Parathyroid adenoma (tissue), 2 donors: ENCODE data around the gene PKP2.

Experiments
- H2AFZ ChIP-seq: fragments of 300-600 bp; sonication (generic); one replicate; pipeline ENCODE4 v1.7.0; 2017; ENCODE audit warnings: antibody characterized with exemption, mild to moderate bottlenecking
- H3K27ac ChIP-seq: fragments of 300-600 bp; sonication (generic); one replicate; pipeline ENCODE4 v1.7.0; 2017
- H3K27me3 ChIP-seq: fragments of 300-600 bp; sonication (generic); one replicate; pipeline ENCODE4 v1.7.0; 2017; ENCODE audit warnings: low read length; ENCODE audit not compliant: control insufficient read depth, insufficient read depth
- H3K36me3 ChIP-seq: fragments of 300-600 bp; sonication (generic); one replicate; pipeline ENCODE4 v1.7.0; 2017; ENCODE audit warnings: low read length; ENCODE audit not compliant: control insufficient read depth, insufficient read depth
- H3K4me1 ChIP-seq: fragments of 300-600 bp; sonication (generic); one replicate; pipeline ENCODE4 v1.7.0; 2017; ENCODE audit warnings: control low read depth
- H3K4me2 ChIP-seq: fragments of 300-600 bp; sonication (generic); one replicate; pipeline ENCODE4 v1.7.0; 2017; ENCODE audit warnings: low read length
- H3K4me3 ChIP-seq: fragments of 300-600 bp; sonication (generic); one replicate; pipeline ENCODE4 v1.7.0; 2017; ENCODE audit warnings: low read depth, low read length
- H3K79me2 ChIP-seq: fragments of 300-600 bp; sonication (generic); one replicate; pipeline ENCODE4 v1.7.0; 2017; ENCODE audit warnings: control low read depth
- H3K9ac ChIP-seq: fragments of 300-600 bp; sonication (generic); one replicate; pipeline ENCODE4 v1.7.0; 2017; ENCODE audit warnings: mild to moderate bottlenecking
- H3K9me3 ChIP-seq: fragments of 300-600 bp; sonication (generic); one replicate; pipeline ENCODE4 v1.7.0; 2017; ENCODE audit warnings: low read length; ENCODE audit not compliant: control insufficient read depth
- TF ChIP-seq, protein P1 (sequence below): fragments of 300-600 bp; sonication (generic); IDR thresholded peaks from one replicate; pipeline ENCODE4 v1.7.0; 2017; ENCODE audit warnings: antibody characterized with exemption, mild to moderate bottlenecking
- donor health status: primary hyperparathyroidism.

PKP2 gene

DNA sequence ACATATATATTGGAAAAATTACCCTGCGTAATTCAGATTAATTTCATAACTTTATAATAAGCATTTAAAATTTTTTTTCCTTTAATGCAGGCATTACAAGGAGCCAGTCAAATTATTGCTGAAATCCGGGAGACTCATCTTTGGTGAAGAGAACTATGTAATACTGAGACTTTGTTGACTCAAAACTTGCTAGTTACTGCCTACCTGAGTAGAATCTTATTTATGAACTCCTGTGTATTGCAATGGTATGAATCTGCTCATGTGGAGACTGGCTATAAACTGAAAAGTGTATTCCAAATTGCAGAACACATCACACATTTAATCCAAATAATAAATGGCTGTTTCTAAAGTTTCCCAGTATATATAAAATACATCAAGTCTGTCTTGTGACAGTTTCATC is 153.3 kb downstream of the PKP2 start:
- TF ChIP-seq, protein P1, sequence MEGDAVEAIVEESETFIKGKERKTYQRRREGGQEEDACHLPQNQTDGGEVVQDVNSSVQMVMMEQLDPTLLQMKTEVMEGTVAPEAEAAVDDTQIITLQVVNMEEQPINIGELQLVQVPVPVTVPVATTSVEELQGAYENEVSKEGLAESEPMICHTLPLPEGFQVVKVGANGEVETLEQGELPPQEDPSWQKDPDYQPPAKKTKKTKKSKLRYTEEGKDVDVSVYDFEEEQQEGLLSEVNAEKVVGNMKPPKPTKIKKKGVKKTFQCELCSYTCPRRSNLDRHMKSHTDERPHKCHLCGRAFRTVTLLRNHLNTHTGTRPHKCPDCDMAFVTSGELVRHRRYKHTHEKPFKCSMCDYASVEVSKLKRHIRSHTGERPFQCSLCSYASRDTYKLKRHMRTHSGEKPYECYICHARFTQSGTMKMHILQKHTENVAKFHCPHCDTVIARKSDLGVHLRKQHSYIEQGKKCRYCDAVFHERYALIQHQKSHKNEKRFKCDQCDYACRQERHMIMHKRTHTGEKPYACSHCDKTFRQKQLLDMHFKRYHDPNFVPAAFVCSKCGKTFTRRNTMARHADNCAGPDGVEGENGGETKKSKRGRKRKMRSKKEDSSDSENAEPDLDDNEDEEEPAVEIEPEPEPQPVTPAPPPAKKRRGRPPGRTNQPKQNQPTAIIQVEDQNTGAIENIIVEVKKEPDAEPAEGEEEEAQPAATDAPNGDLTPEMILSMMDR: no peak
- Histone ChIP-seq H3K4me2 (no peak overlapping the region), H3K79me2 (no peaks in the 10 kb centered on the region), H3K4me1 (no peaks in the 10 kb centered on the region), H3K27ac (no peak overlapping the region), H2AFZ (no peak overlapping the region), H3K27me3 (no peaks in the 10 kb centered on the region), H3K9ac (no peak overlapping the region), H3K4me3 (no peak overlapping the region), H3K36me3 (no peaks in the 10 kb centered on the region), H3K9me3 (no peaks in the 10 kb centered on the region)

DNA sequence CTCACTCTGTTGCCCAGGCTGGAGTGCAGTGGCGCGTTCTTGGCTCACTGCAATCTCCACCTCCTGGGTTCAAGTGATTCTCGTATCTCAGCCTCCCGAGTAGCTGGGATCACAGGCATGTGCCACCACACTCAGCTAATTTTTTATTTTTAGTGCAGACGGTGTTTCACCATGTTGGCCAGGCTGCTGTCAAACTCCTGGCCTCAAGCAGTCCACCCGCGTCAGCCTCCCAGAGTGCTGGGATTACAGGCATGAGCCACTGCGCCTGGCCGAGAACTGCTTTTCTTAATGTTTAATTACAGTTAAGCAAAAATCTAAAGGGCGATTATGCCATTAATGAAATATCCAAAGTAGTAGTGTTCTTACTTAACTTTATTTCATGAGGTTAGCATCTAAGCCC is 154.4 kb downstream of the PKP2 start:
- H3K4me2 ChIP-seq: no peak overlapping the region
- no peaks in the 10 kb centered on the region for H3K79me2 ChIP-seq
- TF ChIP-seq, protein P1: no peak
- H3K27ac ChIP-seq: no peak overlapping the region
- no peak overlapping the region for H3K9ac ChIP-seq
- H2AFZ ChIP-seq: no peak overlapping the region
- no peaks in the 10 kb centered on the region for H3K9me3 ChIP-seq
- H3K27me3 ChIP-seq: no peaks in the 10 kb centered on the region
- H3K4me3 ChIP-seq: no peak overlapping the region
- H3K36me3 ChIP-seq: no peaks in the 10 kb centered on the region
- no peaks in the 10 kb centered on the region for H3K4me1 ChIP-seq
